ENCODE results near the gene SESTD1.

Gene SESTD1

GRCh38 chr2:179181002-179181401 lies 83.6 kb downstream of the SESTD1 start:
- DNase-seq: no peak

- DNase-seq: no peak
These were observed 84.4 kb downstream of the SESTD1 start for GRCh38 chr2:179180242-179180641.

- DNase-seq: no peak
These were observed 84.9 kb downstream of the SESTD1 start for GRCh38 chr2:179179719-179180118.

GRCh38 chr2:179177694-179178093 lies 86.9 kb downstream of the SESTD1 start:
- no peak for DNase-seq

GRCh38 chr2:179174240-179174639 lies 90.4 kb downstream of the SESTD1 start:
- DNase-seq: no peak

GRCh38 chr2:179172894-179173293 lies 91.7 kb downstream of the SESTD1 start:
- no peak for DNase-seq

- no peak for DNase-seq
These were observed 93.3 kb downstream of the SESTD1 start for GRCh38 chr2:179171371-179171770.

- no peak for DNase-seq
These were observed 93.7 kb downstream of the SESTD1 start for GRCh38 chr2:179170901-179171300.

- no peak for DNase-seq
These were observed 99.2 kb downstream of the SESTD1 start for GRCh38 chr2:179165356-179166000.

- no peak for DNase-seq
These were observed 123.4 kb downstream of the SESTD1 start for GRCh38 chr2:179141206-179141605.

GRCh38 chr2:179140571-179140970 lies 124.1 kb downstream of the SESTD1 start:
- DNase-seq: no peak

GRCh38 chr2:179139506-179139905 lies 125.1 kb downstream of the SESTD1 start:
- DNase-seq: no peak

GRCh38 chr2:179137200-179137759 lies 127.4 kb downstream of the SESTD1 start:
- peak; percentile 65 for DNase-seq

GRCh38 chr2:179133016-179133415 lies 131.6 kb downstream of the SESTD1 start:
- no peak for DNase-seq

GRCh38 chr2:179132076-179132475 lies 132.6 kb downstream of the SESTD1 start:
- no peak for DNase-seq

GRCh38 chr2:179130560-179130959 lies 134.1 kb downstream of the SESTD1 start:
- DNase-seq: no peak

- no peak for DNase-seq
These were observed 134.9 kb downstream of the SESTD1 start for GRCh38 chr2:179129574-179130238.

- DNase-seq: no peak
These were observed 139.2 kb downstream of the SESTD1 start for GRCh38 chr2:179125404-179125803.

- DNase-seq: no peak
These were observed 140.3 kb downstream of the SESTD1 start for GRCh38 chr2:179124282-179124681.

- DNase-seq: no peak
These were observed 141.4 kb downstream of the SESTD1 start for GRCh38 chr2:179123272-179123662.

- no peak for DNase-seq
These were observed 156.9 kb downstream of the SESTD1 start for GRCh38 chr2:179107737-179108136.

- no peak for DNase-seq
These were observed 157.8 kb downstream of the SESTD1 start for GRCh38 chr2:179106676-179107428.

- DNase-seq: no peak
These were observed 158.3 kb downstream of the SESTD1 start for GRCh38 chr2:179106342-179106675.

GRCh38 chr2:179104736-179105135 lies 159.9 kb downstream of the SESTD1 start:
- no peak for DNase-seq

All from NCI-H526 treated with DMSO at 0.1 percent for 48 hours (cell line).